Effector memory CD8-positive, alpha-beta T cell (primary cell): ENCODE results near the gene TEX13A.

Experiments
- ATAC-seq: fragments of 150-1000 bp; cut with Tn5 transposase; replicated peaks from 2 replicates; pipeline ENCODE4 v1.10.0; 2021; ENCODE audit warnings: mild to moderate bottlenecking, moderate library complexity
- DNase-seq, 3 experiments: peaks; one replicate each; pipeline ENCODE4 v3.0.0; 2021
- H3K27ac Mint-ChIP-seq, 2 donors: one replicate each; pipeline ENCODE4 v1.8.0; 2022; ENCODE audit warnings: mild to moderate bottlenecking in 2 of 2, mixed read lengths in 2 of 2, moderate library complexity in 2 of 2
- H3K27me3 Mint-ChIP-seq, 2 donors: one replicate each; pipeline ENCODE4 v1.8.0; 2022; ENCODE audit warnings: mixed read lengths in 2 of 2
- H3K36me3 Mint-ChIP-seq: one replicate; pipeline ENCODE4 v1.8.0; 2022; ENCODE audit warnings: mild to moderate bottlenecking, moderate library complexity, mixed read lengths; ENCODE audit not compliant: insufficient read depth
- H3K4me1 Mint-ChIP-seq, 2 donors: one replicate each; pipeline ENCODE4 v1.8.0; 2022; ENCODE audit warnings: low read depth in 2 of 2, mixed read lengths in 2 of 2
- H3K4me3 Mint-ChIP-seq, 2 donors: one replicate each; pipeline ENCODE4 v1.8.0; 2022; ENCODE audit warnings: mild to moderate bottlenecking in 2 of 2, mixed read lengths in 2 of 2, moderate library complexity in 2 of 2
- H3K9me3 Mint-ChIP-seq, 2 donors: one replicate each; pipeline ENCODE4 v1.8.0; 2022; ENCODE audit warnings: mixed read lengths in 2 of 2

Gene TEX13A

GRCh38 chrX:105219454-105220401 is 766 bp downstream of the TEX13A start:
- no peak overlapping the region for H3K27ac Mint-ChIP-seq
- no peak for ATAC-seq
- no peaks in the 10 kb centered on the region for H3K27me3 Mint-ChIP-seq

GRCh38 chrX:105211066-105211575 is 9.4 kb downstream of the TEX13A start:
- H3K27ac Mint-ChIP-seq, result no peak overlapping the region
- H3K27me3 Mint-ChIP-seq, result no peaks in the 10 kb centered on the region
- ATAC-seq (no peak), DNase-seq (no peak)
- no peaks in the 10 kb centered on the region for H3K36me3 Mint-ChIP-seq
- H3K4me1 Mint-ChIP-seq, result no peaks in the 10 kb centered on the region
- H3K4me3 Mint-ChIP-seq, result no peak overlapping the region
- peaks cover 0 to 14% of the 10 kb centered on the region in 2 donors for H3K9me3 Mint-ChIP-seq

More at GRCh38 chrX:105219454-105220401, 766 bp downstream of the TEX13A start:
- Mint-ChIP-seq H3K36me3 (no peaks in the 10 kb centered on the region), H3K4me1 (no peaks in the 10 kb centered on the region), H3K4me3 (no peak overlapping the region), H3K9me3 (peaks cover 0 to 10% of the 10 kb centered on the region in 2 donors)
- no peak for DNase-seq

DNA sequence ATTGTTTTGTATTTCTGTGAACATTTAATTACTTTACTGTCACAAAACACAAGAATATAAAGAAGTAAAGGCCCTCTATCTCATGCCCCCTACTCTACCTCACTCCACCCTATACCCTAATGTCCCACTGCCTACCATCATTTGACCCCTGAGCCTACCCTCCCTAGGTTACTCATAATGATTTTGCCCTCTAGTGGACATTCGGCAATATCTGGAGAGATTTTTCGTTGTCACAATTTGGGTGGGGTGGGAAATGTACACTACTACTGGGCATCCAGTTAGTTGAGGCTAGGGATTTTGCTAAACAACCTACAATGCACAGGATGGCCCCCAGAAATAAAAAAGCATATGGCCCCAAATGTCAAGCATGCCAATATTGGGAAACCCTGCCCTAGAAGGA is 10.2 kb downstream of the TEX13A start:
- Mint-ChIP-seq H3K9me3 (peaks cover 0 to 14% of the 10 kb centered on the region in 2 donors), H3K36me3 (no peaks in the 10 kb centered on the region), H3K27me3 (no peaks in the 10 kb centered on the region), H3K4me3 (no peak overlapping the region), H3K27ac (no peak overlapping the region), H3K4me1 (no peaks in the 10 kb centered on the region)
- DNase-seq (no peak), ATAC-seq (no peak)

GRCh38 chrX:105209406-105209805 is 11.1 kb downstream of the TEX13A start:
- DNase-seq, result no peak
- Mint-ChIP-seq H3K9me3 (peaks cover 0 to 8% of the 10 kb centered on the region in 2 donors), H3K27me3 (no peaks in the 10 kb centered on the region), H3K4me1 (no peaks in the 10 kb centered on the region), H3K36me3 (no peaks in the 10 kb centered on the region), H3K27ac (no peak overlapping the region), H3K4me3 (no peak overlapping the region)
- ATAC-seq, result no peak

DNA sequence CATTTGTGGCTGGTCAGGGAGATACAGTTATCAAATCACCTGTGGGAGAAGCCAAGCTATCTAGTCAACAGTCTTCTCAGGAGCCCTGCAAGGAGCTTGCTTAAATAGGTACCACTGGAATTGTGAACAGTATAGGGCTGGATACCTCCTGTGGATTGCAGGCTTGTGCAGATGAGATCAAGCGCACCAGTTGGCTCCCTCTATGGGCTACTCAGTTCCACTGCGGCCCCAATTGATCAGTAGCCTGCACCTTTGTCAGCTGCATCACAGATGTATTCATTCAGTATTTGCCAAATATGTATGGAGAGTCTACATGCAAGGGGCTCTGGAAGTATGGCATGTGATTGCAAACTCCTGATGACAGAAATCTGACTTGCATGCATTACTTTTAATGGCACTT is 28.6 kb downstream of the TEX13A start:
- Mint-ChIP-seq H3K9me3 (peaks cover 0 to 2% of the 10 kb centered on the region in 2 donors), H3K36me3 (no peaks in the 10 kb centered on the region), H3K4me1 (no peaks in the 10 kb centered on the region), H3K27me3 (no peaks in the 10 kb centered on the region), H3K27ac (no peak overlapping the region), H3K4me3 (no peak overlapping the region)
- DNase-seq, result no peak
- no peak for ATAC-seq

- H3K36me3 Mint-ChIP-seq, result no peaks in the 10 kb centered on the region
- DNase-seq, result no peak
- ATAC-seq, result no peak
- H3K27me3 Mint-ChIP-seq, result no peaks in the 10 kb centered on the region
- H3K27ac Mint-ChIP-seq, result no peak overlapping the region
- no peaks in the 10 kb centered on the region for H3K4me1 Mint-ChIP-seq
- H3K4me3 Mint-ChIP-seq, result no peak overlapping the region
- peaks cover 0 to 1% of the 10 kb centered on the region in 2 donors for H3K9me3 Mint-ChIP-seq
Measured at GRCh38 chrX:105190252-105190853, 30.1 kb downstream of the TEX13A start.

DNA sequence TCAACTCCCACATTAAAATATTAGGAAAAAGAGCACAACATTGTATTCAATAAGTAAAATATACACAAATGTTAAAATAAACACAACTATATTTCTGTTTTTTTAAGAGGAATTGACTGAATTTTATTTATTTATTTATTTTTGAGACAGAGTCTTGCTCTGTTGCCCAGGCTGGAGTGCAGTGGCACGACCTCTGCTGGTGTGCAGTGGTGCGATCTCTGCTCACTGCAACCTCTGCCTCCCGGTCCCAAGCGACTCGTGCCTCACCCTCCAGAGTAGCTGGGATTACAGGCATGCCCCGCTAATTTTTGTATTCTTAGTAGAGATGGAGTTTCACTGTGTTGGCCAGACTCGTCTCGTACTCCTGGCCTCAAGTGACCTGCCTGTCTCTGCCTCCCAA is 31.4 kb downstream of the TEX13A start:
- Mint-ChIP-seq H3K4me3 (no peak overlapping the region), H3K4me1 (no peaks in the 10 kb centered on the region), H3K9me3 (no peaks in the 10 kb centered on the region), H3K27me3 (no peaks in the 10 kb centered on the region), H3K27ac (no peak overlapping the region), H3K36me3 (no peaks in the 10 kb centered on the region)
- no peak for ATAC-seq
- DNase-seq, result no peak

- no peaks in the 10 kb centered on the region for H3K9me3 Mint-ChIP-seq
- H3K27me3 Mint-ChIP-seq, result no peaks in the 10 kb centered on the region
- DNase-seq, result no peak
- no peak overlapping the region for H3K4me3 Mint-ChIP-seq
- H3K27ac Mint-ChIP-seq, result no peak overlapping the region
- no peaks in the 10 kb centered on the region for H3K36me3 Mint-ChIP-seq
- ATAC-seq, result no peak
- no peaks in the 10 kb centered on the region for H3K4me1 Mint-ChIP-seq
Measured at GRCh38 chrX:105179644-105180043, 40.9 kb downstream of the TEX13A start.

DNA sequence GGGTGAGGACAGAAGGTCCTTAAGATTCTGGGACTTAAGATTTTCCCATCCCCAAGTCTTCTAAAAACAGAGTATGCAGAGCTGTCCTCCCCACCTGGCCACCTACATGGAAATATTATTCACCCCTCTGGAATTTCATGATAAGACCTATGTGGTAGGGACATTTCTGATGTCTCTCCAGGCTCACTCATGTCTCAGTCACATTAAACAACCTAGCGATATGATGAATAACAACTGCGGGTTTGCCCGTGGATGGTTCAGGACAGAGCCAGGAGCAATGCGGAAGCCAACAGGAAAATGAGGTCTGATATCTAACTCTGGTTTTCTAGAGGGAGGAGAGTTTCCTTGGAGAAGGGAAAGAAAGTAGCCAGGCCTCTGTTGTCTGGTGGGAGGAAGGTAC is 47.4 kb downstream of the TEX13A start:
- H3K4me1 Mint-ChIP-seq, result no peaks in the 10 kb centered on the region
- no peaks in the 10 kb centered on the region for H3K9me3 Mint-ChIP-seq
- no peaks in the 10 kb centered on the region for H3K27me3 Mint-ChIP-seq
- no peak overlapping the region for H3K27ac Mint-ChIP-seq
- DNase-seq, result no peak
- no peak overlapping the region for H3K4me3 Mint-ChIP-seq
- no peaks in the 10 kb centered on the region for H3K36me3 Mint-ChIP-seq
- no peak for ATAC-seq
